ENCODE measurements around the gene EPB41.
"Not testable (repeated sequence)": the region's sequence is repeated elsewhere in the genome, so short reads cannot be mapped to it uniquely, and the experiment has no call there.

Gene EPB41

DNA sequence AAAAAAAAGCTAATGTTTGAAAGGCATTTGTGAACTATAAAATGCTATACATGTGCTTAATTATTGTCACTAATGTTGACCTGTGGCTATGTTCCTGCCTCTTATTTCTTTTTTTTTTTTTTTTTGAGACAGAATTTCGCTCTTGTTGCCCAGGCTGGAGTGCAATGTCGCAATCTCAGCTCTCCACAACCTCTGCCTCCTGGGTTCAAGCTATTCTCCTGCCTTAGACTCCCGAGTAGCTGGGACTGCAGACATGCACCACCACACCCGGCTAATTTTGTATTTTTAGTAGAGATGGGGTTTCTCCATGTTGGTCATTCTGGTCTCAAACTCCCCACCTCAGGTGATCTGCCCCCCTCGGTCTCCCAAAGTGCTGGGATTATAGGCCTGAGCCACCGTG, 193.7 kb downstream of the EPB41 start:
- not testable (repeated sequence) for DNase-seq (ENCODE audit: low read depth in 2 of 2)

DNA sequence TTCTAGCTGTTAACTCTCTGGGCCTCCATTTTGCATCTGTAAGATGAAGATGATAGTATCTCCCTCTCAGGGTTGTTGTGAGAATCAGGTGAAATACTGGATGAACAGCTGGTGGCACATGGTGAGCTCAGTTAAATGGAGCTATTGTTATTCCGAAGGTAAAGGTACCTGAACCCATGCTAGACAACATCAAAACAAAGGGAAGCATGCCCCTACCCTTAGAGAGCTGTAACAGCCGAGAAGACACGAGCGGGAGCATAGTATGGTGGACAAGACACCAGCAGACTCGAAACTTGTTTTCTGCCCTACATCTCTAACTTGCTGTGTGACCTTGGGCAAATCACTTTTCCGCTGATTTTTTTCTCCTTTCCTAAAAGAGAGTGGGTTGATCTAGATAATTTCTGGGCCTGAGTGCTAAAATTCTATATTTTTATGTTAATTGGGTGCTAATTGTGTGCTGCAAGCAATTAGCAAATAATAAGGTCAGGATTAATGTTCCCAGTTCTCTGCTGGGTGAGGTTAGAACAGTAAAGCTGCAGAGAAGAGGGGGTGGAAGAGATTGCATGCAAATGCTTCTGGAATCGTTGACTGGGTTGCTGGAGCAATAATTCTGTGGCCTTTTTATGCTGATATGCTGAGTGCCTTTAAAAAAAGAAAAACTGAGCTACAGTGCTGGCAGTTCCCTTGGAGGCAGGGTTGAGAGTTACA, 198.5 kb downstream of the EPB41 start:
- DNase-seq (ENCODE audit: low read depth in 2 of 2): no peak

DNA sequence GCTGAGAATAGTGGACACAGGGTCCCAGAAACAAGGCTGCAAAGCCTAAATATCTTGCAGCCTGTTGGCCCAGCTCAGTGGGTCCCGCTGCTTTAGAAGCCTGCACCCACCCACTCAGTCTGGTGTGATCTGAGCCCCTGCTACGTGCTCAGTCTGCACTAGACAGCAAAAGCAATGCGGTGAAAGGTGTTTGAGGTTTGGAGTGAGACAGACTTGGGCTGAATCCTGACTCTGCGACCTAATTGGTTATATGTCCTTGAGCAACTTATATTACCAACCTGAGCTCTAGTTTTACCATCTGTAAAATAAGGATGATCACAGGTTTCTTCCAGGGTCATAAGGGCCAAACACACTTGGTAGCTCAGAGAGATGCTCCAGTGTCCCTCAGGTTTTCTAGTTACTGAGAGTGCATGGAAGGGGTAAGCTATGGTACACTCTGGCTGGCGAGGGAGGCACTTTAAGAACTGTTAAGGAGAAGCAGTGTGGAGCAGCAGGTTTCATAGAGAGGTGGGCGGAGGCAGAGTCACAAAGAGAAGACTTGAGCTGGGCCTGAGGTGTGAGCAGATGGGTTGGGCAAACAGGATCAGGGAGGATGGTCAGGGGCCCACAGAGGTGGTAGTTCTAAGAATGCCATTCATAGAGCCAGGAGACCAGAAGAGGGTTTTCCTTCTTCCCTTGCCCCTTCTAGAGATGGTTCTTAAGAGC, 199.2 kb downstream of the EPB41 start:
- DNase-seq (ENCODE audit: low read depth in 2 of 2): no peak

DNA sequence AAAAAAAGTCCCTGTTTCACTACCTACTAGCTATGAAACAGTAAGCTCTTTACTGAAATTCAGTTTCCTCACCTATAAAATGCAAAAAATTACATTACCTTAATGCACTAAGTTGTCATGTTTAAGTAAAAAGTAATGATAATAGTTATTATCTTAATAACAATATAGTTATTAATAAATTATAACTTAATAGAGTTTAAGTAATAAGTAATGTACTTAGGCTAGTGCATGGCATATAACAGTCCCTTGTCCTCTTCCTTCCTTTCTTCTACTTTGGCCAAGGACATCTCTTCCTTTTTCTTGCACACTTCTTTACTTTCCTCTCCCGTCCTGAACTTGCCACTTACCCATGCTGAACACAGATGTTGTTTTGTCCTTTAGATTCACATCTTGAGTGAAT, 200.3 kb downstream of the EPB41 start:
- DNase-seq (ENCODE audit: low read depth in 2 of 2): no peak

DNA sequence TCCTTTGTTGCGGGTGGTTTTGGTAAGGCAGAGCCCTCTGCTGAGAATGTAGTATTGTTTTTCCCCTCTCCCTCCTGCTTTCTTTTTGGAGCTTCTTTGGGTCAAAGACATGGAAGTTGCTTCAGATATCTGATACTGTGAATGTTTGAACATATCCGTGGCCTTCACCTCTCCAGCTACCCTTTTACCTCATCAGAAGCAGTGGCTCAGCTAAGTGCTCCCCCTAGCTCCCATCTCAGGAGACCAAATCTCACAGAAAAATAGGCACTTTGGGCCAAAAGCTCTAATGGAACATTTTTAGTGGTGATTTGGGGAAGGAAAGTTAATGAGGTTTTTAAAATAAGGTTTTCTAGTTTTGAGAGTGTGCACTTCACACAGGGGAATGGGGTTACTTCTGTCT, 203.0 kb downstream of the EPB41 start:
- no peak for DNase-seq (ENCODE audit: low read depth in 2 of 2)

DNA sequence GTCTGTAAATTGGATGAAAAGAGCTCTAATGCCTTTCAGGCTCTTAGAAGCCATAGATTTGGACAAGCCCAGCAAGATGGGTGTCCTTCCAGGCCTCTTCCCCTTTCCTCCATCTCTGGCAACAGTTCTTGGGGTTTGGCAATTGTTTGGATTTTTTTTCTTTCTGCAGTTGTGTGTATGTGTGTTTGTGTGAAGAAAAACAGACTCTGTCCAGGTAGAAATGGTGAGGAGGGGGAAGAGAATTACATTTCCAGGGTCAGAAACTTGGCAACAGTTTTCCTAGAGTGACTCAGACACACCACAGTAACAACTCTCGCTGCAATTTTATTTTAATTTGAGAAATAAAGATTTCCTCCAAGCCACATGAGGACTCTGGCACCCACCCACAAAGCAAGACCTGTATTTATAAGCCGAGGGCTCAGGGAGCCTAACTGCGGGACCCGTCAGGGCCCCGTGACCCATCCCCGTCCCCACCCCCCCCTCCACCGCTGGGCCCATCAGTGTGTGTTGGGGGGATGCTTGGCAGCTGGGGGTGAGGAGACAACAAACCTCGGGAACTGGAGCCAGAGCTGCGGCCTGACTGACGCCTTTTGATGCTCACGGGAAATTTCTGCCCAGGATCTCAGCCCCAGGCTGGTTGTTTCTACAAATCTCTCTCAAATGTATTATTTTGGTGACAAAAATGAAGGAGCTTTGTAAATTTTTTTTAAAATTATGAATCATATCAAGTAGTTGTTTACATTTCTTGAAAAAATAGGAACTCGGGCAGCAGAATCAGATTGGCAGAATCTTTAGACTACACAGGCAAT, 205.0 kb downstream of the EPB41 start:
- DNase-seq (ENCODE audit: low read depth in 2 of 2): no peak

DNA sequence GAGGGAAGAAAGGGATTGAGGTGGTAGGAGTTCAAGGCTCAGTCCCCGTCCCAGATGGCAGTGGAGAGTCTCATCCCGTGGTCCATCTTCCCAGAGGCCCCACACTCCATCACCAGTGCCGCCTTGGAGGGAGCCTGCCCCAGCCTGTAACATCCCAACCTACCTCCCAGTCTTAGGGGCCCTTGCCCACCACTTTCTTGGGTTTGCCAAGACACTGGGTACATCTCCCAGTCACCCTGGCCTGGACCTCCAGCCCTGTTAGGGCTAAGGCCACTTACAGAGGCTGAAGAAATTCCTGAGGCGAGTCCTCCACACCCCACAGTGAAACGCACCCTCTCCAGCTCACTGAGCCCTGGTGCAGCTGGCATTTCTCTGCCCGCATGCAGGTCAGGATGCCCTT, 206.0 kb downstream of the EPB41 start:
- no peak for DNase-seq (ENCODE audit: low read depth in 2 of 2)

DNA sequence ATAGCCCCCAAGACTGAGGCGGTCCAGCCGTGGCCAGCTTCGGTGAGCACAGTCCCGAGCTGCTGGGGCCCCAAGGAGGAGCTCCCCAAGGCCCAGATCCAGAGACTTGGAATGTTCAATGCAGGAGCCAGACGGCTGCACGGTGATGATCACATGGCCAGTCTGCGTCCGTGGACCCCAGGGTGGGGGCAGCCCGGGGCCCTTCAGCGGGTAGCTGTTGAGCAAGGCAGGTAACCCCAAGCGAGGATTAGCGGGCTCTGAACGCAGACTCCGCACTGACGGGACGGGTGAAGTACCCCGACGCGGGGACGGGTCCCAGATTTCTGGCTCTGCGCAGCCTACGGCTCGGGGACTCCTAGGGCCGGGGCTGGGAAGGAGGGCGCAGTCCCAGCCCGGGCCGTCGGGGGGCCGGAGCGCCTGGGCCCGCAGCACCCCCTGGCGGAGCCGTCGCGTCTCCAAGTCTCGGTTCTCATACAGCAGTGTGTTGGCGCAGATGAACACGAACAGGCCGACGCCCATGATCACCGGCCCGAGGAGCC, 206.6 kb downstream of the EPB41 start:
- peak; percentile 52 to 63 for DNase-seq (ENCODE audit: low read depth in 2 of 2)

DNA sequence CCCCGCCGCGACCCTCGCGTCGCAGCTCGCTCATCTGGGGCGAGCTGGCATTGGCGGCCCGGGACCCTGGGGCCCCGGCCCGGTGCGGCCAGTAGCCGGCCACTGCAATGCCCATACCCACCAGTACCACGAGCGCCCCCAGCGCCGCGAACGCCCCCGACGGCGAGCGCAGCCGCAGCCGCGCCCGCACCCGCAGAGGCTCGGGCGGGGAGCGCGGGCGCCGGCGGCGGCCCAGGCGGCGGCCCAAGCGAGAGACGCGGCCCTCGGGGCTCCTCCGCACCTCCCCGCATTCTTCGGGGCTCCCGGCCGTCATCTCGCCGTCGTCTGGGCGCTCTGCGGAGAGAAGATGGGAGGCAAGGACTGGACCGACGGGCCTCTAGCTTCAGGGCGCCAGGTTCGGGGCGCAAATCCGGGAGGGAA, 207.2 kb downstream of the EPB41 start:
- no peak for DNase-seq (ENCODE audit: low read depth in 2 of 2)

DNA sequence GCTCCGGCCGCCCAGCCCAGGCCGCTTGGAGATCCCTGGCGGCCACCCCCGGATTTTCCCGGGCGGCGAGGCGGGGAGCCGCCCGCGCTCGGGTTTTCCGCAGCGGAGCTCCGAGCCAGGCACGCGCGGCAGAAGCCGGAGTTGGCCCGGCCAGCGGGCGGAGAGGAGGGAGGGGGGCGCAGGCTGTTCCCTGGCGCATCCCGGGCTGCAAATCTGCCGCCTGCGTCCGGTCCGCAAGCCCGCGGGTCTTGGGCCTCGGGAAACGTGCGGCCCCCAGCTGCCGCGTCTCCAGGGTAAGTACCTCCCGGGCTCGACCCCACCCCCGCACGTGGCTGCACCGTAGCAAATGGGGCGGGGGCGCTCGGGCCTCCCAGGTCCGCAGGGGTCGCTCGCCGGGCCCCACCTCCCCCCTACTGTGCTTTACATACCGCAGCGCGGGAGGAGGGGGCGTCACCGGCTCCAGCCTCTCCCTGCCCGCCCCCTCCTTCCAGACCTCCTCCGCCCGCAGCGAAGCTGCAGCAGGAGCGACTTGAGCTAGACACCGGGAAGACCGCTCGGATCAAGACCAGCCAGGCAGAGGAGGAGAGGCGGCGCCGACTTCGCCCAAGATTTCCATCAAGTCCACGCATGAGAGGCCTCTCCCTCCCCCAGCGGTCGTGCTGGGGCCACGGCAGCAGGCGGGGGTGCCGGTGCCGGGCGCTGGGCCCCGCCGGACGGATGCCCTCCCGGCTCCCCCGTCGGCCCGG, 207.7 kb downstream of the EPB41 start:
- DNase-seq (ENCODE audit: low read depth in 2 of 2): no peak

DNA sequence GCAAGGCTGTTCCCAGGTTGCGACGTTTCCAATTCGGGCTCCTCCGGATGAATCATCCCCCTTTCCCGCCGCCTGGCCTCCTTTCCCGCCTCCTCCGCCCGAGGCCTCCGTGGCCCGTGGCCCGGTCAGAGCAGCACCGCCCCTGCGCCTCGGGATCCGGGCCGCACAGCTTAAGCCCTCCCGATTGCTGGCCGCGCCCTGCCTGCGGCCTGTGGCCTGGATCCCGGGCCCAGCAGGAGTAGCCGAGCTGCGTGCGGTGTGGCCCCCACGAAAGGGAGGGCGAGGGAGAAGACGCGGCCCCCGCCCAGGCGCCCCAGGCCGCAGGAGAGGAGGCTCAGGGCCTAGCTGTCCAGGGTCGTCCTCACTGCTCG, 208.3 kb downstream of the EPB41 start:
- no peak for DNase-seq (ENCODE audit: low read depth in 2 of 2)

DNA sequence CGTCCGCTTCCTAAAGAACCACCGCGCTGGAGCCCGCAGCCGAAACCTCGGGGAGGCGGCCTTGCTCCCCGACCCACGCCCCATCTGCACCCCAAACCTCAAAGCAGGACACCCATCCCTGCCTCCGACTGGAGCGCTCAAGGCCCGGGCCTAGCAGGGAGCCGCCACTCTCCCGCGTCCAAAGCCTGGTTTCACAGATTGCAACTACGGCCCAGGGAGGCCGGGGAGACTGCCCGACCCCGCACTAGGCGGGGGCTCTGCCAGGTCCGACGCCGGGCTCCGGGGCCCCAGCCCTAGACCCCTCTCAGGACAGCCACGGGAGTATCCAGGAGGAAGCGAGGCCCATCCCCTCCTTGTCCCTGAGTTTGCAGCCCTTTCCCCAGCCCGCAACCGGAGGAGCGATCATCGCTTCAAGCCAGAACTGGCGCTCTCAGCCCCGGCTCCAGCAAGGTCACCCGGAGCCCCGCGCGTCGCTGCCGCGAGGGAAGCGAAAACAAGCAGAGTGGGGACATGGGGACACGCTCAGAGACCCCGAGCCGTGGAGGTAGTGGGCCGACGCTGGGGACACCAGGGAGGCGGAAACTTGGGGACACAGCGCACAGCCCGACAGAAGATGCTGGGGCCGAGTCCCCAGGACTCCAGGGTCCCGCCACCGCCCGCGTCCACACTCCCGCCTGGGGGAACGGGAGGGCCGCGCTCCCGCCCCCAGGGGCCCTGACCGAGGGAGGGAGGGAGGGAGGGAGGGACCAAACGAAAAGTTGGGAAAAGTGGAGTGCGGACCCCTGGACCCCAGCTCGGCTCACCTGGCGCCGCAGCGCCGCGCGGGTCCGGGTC, 208.9 kb downstream of the EPB41 start:
- DNase-seq (ENCODE audit: low read depth in 2 of 2): no peak

DNA sequence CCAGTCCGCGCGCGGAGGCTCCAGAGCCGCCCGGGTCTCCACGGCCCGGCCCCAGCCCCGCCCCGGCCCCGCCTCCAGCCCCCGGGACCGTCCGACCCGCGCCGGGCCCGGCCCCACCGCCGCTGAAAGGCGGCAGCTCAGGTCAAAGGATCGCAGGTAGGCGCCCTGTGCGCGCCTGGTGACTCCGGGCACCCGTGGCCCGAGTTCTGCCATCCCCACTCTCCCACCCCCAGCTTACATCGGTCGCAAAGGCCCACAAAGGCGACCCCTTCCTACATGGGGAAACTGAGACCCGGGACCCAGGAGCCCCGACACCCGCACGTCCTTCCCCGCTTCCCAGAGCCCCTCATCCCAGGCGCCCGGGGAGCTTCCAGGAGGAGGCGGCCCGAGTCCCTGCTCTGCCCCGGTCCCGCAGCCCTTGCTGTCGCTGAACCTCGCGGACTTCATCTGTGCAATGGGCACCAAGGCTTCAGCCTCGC, 209.6 kb downstream of the EPB41 start, which contains the start of gene TMEM200B:
TSS of gene TMEM200B (minus strand) at position 17 of the 479 bp plus-strand sequence. CDS start 2,075 bp downstream, outside the sequence.
- no peak for DNase-seq (ENCODE audit: low read depth in 2 of 2)

DNA sequence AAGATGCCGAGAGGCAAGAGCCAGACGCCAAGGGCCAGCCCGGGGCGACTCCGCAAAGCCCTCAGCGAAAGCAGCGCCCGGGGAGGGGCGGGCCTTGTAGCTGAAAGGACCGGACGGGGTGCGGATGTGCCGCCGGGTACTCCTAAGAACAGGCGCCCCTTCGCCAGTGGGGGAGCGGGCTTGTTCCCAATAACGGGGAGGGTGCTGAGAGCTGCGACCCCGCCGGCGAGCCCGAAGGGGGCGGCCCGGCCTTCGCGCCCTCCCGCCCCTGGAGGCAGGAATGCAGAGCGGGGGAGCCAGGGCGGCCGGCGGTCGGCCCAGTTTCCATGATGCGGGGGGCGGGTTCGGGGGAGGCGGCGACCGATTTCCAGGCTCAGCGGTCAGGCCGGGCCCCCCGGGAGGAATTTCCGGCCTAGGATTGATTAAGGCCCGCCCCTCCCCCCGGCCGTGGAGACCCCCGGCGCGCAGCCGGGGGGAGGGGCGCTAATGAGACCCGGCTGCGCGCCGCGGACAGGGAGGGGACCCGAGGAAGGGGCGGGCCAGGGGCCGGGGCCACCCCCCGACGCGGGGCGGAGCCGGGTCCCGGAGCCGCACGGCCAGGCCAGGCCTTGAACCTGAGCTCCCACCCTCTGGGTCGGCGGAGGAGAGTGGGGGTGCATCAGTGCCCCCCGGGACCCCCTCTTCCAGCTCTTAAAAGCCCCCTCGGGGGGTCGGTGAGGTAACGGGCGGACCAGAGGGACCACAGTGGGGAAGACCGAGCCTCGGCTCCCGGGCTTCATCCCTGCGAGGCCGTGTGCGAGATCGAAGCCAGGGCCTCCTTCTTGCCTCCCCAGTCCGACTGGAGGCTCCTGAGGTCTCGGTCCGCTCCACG, 210.2 kb downstream of the EPB41 start:
- DNase-seq (ENCODE audit: low read depth in 2 of 2): peak; percentile 53 to 55

DNA sequence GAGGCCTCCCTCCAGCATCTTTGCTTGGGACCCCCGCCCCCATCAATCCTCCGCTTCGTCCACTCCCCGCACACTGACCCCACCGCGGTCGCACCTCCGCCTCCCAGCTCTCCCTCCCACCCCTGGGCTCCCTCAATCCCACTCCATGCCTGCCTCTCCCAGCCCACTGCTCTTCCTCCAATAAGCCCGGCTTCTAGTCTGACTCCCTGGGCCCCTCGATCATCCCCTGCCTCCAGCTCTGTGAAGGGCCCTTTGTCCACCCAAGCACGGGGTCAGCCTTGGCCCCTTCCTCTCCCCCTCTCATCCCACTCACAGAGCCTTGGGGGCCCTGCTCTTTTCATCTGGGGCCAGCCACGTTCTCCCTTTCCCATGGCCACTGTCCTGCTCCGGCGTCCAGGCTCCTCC, 210.9 kb downstream of the EPB41 start:
- no peak for DNase-seq (ENCODE audit: low read depth in 2 of 2)

DNA sequence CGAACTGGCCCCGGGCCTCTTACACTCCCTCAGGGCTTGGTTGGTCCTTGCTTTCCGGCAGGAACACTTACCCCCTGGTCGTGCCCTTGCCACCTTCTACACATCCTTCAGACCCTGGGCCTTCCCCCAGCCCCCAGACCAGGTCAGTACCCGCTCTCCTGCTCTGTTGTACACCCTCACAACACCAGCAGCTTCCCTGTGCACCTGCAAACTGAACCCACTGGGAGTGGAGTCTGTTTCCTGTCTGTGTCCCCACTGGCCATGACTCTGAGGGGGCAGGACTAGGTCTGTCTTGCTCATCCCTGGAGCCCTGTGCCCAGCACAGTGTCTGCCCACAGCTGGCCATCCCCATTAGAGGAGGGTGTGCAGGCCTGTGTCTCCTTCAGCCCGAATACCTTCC, 211.4 kb downstream of the EPB41 start:
- no peak for DNase-seq (ENCODE audit: low read depth in 2 of 2)

DNA sequence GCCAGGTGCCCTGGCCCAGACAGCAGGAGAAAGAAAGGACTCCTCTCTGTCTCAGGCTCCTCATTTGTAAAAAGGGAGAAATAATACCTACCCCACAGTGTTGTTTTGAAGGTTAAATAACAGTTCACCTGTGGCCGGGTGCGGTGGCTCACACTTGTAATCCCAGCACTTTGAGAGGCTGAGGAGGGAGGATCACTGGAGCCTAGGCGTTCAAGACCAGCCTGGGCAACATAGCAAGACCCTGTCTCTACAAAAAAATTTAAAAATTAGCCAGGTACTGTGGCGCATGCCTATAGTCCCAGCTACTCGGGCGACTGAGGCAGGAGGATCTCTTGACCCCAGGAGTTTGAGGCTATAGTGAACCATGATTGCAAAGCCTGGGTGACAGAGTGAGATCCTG, 211.8 kb downstream of the EPB41 start:
- DNase-seq (ENCODE audit: low read depth in 2 of 2): no peak

DNA sequence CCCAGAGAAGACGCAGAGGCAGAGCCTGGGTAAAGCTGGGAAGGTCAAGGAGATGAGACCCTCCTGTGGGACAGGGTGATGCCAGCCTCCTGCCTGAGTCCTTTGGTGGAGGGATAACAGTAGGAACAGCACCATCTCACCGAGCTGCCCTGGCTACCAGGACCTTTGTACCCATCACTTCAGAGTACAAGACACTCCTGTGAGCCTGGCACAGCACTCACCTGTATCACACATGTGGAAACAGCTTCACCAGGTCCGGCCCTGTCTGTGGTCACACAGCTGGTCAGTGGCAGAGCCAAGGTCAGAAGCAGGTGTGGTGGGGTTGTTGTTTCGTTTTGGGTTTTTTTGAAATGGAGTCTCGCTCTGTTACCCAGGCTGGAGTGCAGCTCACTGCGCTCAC, 214.4 kb downstream of the EPB41 start:
- no peak for DNase-seq (ENCODE audit: low read depth in 2 of 2)

DNA sequence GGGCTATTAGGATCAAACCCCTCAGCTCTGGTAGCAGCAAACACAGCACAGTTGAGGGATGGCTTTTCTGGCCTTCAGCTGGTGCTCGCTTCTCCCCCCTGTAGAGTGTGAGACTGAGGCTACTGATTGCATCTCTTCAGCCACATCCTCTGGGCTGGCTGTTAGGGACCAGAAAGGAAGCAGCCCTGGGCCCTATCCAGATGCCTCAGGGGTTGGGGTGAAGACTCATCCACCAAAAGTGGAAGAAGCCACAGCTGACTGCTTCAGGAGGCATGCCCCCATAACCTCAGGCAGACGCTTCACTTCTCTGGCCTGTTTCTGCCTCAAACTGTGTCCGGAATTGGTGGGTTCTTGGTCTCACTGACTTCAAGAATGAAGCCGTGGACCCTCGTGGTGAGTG, 215.5 kb downstream of the EPB41 start:
- DNase-seq (ENCODE audit: low read depth in 2 of 2): no peak

DNA sequence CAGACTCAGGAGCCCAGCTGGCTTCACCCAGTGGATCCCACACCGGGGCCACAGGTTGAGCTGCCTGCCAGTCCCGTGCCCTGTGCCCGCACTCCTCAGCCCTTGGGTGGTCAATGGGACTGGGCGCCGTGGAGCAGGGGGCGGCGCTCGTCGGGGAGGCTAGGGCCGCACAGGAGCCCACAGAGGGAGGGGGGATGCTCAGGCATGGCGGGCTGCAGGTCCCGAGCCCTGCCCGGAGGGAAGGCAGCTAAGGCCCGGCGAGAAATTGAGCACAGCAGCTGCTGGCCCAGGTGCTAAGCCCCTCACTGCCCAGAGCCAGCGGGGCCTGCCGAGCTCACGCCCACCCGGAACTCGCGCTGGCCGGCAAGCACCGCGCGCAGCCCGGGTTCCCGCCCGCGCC, 216.7 kb downstream of the EPB41 start:
- DNase-seq (ENCODE audit: low read depth in 2 of 2): not testable (repeated sequence)
